HepG2 (cell line): ENCODE data around the gene XRN1. TPM values are rescaled to one million over a fixed set of nuclear protein-coding genes. Genes with fewer than 3 reads are reported as not detected.

Source experiments
- ARID2 ChIP-seq: sonication (generic); formaldehyde crosslinking; IDR thresholded peaks from 2 replicates; pipeline ENCODE4 v1.8.1; 2022; ENCODE audit warnings: mild to moderate bottlenecking, missing genetic modification reagents, borderline replicate concordance
- CC2D1A ChIP-seq: sonication (generic); formaldehyde crosslinking; IDR thresholded peaks from 2 replicates; pipeline ENCODE4 v1.8.1; 2023; ENCODE audit warnings: mild to moderate bottlenecking, missing genetic modification reagents
- GATAD2A ChIP-seq: IDR thresholded peaks from 2 replicates; pipeline ENCODE4 v1.6.1; 2016
- GTF2F1 ChIP-seq: fragments of 150-350 bp; IDR thresholded peaks from 2 replicates; pipeline ENCODE4 v1.6.1; 2014; ENCODE audit warnings: low read length
- MLLT10 ChIP-seq: sonication (generic); formaldehyde crosslinking; IDR thresholded peaks from 2 replicates; pipeline ENCODE4 v1.4.0; 2020; ENCODE audit warnings: missing genetic modification reagents
- PHF8 ChIP-seq: sonication (generic); formaldehyde crosslinking; IDR thresholded peaks from 2 replicates; pipeline ENCODE4 v1.5.0; 2020; ENCODE audit warnings: missing genetic modification reagents
- PITX1 ChIP-seq: sonication (generic); formaldehyde crosslinking; IDR thresholded peaks from 2 replicates; pipeline ENCODE4 v1.5.1; 2020; ENCODE audit warnings: mild to moderate bottlenecking, missing genetic modification reagents
- TBX3 ChIP-seq: fragments of 450-650 bp; IDR thresholded peaks from 2 replicates; pipeline ENCODE4 v1.6.1; 2017; ENCODE audit warnings: antibody characterized with exemption, mild to moderate bottlenecking, inconsistent platforms, borderline replicate concordance
- ZFP90 ChIP-seq: sonication (generic); formaldehyde crosslinking; IDR thresholded peaks from 2 replicates; pipeline ENCODE4 v1.8.0; 2022; ENCODE audit warnings: missing genetic modification reagents, mild to moderate bottlenecking, inconsistent platforms, borderline replicate concordance
- ZMYM4 ChIP-seq: sonication (generic); formaldehyde crosslinking; IDR thresholded peaks from 2 replicates; pipeline ENCODE4 v1.8.1; 2023; ENCODE audit warnings: mild to moderate bottlenecking, missing genetic modification reagents
- ZNF24 ChIP-seq: fragments of 450-650 bp; IDR thresholded peaks from 2 replicates; pipeline ENCODE4 v1.6.1; 2017; ENCODE audit warnings: antibody characterized with exemption, mild to moderate bottlenecking
- ZNF326 ChIP-seq: sonication (generic); formaldehyde crosslinking; IDR thresholded peaks from 2 replicates; pipeline ENCODE4 v1.4.0; 2020; ENCODE audit warnings: missing genetic modification reagents, borderline replicate concordance
- ZNF337 ChIP-seq: sonication (generic); formaldehyde crosslinking; IDR thresholded peaks from 2 replicates; pipeline ENCODE4 v1.5.1; 2020; ENCODE audit warnings: missing genetic modification reagents, low read depth, mild to moderate bottlenecking, borderline replicate concordance
- ZNF484 ChIP-seq: sonication (generic); formaldehyde crosslinking; IDR thresholded peaks from 2 replicates; pipeline ENCODE4 v1.5.1; 2020; ENCODE audit warnings: mild to moderate bottlenecking, low read depth, missing genetic modification reagents, borderline replicate concordance
- ZNF790 ChIP-seq: sonication (generic); formaldehyde crosslinking; IDR thresholded peaks from 2 replicates; pipeline ENCODE4 v1.8.0; 2022; ENCODE audit warnings: missing genetic modification reagents, mild to moderate bottlenecking, borderline replicate concordance
- ZZZ3 ChIP-seq: sonication (generic); formaldehyde crosslinking; IDR thresholded peaks from 2 replicates; pipeline ENCODE4 v1.4.0; 2020; ENCODE audit warnings: missing genetic modification reagents, mild to moderate bottlenecking, borderline replicate concordance
- polyA plus RNA-seq, 8 experiments: library from polyadenylated mRNA; depleted of rRNA in 3 of 8; stranded (reverse) in 7 of 8; unstranded in 1 of 8; fragments of >200 nt; fragmentation: Illumina TruSeq in 4 of 8; extraction: Trizol in 4 of 8; gene quantifications; 2 replicates each; pipeline versions ENCODE4 v1.2.1 to v1.2.3, GENCODE V29; 2011 to 2016; ENCODE audit warnings: low read depth in 4 of 8, missing spikeins in 1 of 8, mixed read lengths in 1 of 8; ENCODE audit not compliant: insufficient read depth in 1 of 8
- total RNA-seq, 5 experiments: library from RNA; depleted of rRNA; stranded (reverse); fragments of >200 nt; fragmentation: Illumina TruSeq; extraction: Trizol; gene quantifications; 2 replicates each; pipeline ENCODE4 v1.2.3, GENCODE V29; 2016; ENCODE audit warnings: low read depth in 1 of 5
- TF ChIP-seq, protein P1 (sequence below): fragments of 450-650 bp; IDR thresholded peaks from 2 replicates; pipeline ENCODE4 v1.6.1; 2017; ENCODE audit warnings: mild to moderate bottlenecking
- TF ChIP-seq, protein P2 (sequence below): sonication (generic); formaldehyde crosslinking; IDR thresholded peaks from 2 replicates; pipeline ENCODE4 v1.8.1; 2023; ENCODE audit warnings: mild to moderate bottlenecking, missing genetic modification reagents
- TF ChIP-seq, protein P3 (sequence below): sonication (generic); formaldehyde crosslinking; IDR thresholded peaks from 2 replicates; pipeline ENCODE4 v1.4.0; 2020; ENCODE audit warnings: missing genetic modification reagents, mild to moderate bottlenecking, borderline replicate concordance
- TF ChIP-seq, protein P4 (sequence below): IDR thresholded peaks from 2 replicates; pipeline ENCODE4 v1.6.1; 2016; ENCODE audit warnings: low read depth, borderline replicate concordance
- TF ChIP-seq, protein P5 (sequence below): sonication (generic); formaldehyde crosslinking; IDR thresholded peaks from 2 replicates; pipeline ENCODE4 v1.4.0; 2020; ENCODE audit warnings: missing genetic modification reagents; ENCODE audit errors: not compliant biosample characterization

The XRN1 gene
- total and polyA plus RNA-seq, 2 of the 13 experiments (the other 11 are each of a cell fraction or from before 2014, with no cell fraction given): 13.2 to 13.3 TPM

DNA sequence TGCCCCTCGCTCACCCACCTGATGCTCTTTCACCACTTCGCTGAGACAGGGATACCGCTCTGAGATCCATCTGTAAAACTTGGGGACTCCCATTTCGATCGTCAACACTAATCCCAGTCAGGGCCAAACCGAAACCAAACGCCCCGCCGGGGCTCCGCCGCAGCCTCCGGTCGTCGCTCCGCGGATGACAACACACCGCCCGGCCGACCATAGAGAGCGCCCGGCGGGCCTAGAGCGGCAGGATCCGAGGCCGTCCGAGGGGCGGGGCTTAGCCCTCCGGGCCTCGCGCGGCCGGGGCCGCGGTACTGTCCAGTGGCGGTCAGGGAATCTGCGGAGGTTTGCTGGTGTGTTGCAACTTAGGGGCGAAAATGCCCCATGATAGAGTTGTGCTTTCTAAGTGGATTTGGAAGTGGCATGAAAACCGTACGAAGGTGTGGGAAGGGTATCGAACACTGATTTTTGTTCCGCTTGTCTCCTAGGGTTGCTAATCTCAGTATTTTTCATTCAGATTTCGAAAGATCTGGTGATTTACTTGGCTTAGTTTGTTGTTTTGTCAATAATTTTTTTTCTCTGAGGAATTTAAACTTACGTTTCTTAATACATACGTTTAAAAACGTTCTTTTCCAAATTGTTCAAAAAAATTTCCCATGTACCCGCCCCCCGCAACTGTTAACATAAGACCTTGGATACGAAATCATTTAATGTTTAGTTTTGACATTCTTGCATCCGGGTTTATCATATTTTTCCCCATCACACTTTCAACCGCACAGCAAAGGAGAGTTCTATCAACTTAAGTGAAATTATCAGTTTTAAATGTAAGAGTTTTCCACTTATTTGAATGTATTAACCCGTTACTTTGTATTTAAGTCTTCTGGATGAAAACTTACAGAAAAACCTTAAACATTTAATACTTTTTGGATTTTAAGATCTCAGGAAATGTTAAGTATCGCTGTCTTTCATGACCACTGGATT lies at the start of gene XRN1 (continued):
- TF ChIP-seq ZNF484 (CRISPR knock-in tag) (no peak), ZMYM4 (CRISPR knock-in tag) (peak; percentile 87), ZZZ3 (CRISPR knock-in tag) (peak; percentile 83; the same call in 1 of the 2 replicates), ZNF337 (CRISPR knock-in tag) (no peak), CC2D1A (CRISPR knock-in tag) (no peak), ARID2 (CRISPR knock-in tag) (no peak), ZFP90 (CRISPR knock-in tag) (no peak), GATAD2A (CRISPR knock-in tag) (0 out of 2 replicates have a peak, but pooled peaks have one; percentile 25), PHF8 (CRISPR knock-in tag) (peak; percentile 89), TBX3 (no peak), ZNF790 (CRISPR knock-in tag) (no peak), PITX1 (CRISPR knock-in tag) (peak; percentile 53; the same call in 1 of the 2 replicates), ZNF326 (CRISPR knock-in tag) (no peak), MLLT10 (CRISPR knock-in tag) (no peak), GTF2F1 (0 out of 2 replicates have a peak, but pooled peaks have one; percentile 41), ZNF24 (no peak)
- TF ChIP-seq, protein P1, sequence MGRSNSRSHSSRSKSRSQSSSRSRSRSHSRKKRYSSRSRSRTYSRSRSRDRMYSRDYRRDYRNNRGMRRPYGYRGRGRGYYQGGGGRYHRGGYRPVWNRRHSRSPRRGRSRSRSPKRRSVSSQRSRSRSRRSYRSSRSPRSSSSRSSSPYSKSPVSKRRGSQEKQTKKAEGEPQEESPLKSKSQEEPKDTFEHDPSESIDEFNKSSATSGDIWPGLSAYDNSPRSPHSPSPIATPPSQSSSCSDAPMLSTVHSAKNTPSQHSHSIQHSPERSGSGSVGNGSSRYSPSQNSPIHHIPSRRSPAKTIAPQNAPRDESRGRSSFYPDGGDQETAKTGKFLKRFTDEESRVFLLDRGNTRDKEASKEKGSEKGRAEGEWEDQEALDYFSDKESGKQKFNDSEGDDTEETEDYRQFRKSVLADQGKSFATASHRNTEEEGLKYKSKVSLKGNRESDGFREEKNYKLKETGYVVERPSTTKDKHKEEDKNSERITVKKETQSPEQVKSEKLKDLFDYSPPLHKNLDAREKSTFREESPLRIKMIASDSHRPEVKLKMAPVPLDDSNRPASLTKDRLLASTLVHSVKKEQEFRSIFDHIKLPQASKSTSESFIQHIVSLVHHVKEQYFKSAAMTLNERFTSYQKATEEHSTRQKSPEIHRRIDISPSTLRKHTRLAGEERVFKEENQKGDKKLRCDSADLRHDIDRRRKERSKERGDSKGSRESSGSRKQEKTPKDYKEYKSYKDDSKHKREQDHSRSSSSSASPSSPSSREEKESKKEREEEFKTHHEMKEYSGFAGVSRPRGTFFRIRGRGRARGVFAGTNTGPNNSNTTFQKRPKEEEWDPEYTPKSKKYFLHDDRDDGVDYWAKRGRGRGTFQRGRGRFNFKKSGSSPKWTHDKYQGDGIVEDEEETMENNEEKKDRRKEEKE: no peak
- TF ChIP-seq, protein P2, sequence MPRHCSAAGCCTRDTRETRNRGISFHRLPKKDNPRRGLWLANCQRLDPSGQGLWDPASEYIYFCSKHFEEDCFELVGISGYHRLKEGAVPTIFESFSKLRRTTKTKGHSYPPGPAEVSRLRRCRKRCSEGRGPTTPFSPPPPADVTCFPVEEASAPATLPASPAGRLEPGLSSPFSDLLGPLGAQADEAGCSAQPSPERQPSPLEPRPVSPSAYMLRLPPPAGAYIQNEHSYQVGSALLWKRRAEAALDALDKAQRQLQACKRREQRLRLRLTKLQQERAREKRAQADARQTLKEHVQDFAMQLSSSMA (CRISPR knock-in tag): no peak
- TF ChIP-seq, protein P3, sequence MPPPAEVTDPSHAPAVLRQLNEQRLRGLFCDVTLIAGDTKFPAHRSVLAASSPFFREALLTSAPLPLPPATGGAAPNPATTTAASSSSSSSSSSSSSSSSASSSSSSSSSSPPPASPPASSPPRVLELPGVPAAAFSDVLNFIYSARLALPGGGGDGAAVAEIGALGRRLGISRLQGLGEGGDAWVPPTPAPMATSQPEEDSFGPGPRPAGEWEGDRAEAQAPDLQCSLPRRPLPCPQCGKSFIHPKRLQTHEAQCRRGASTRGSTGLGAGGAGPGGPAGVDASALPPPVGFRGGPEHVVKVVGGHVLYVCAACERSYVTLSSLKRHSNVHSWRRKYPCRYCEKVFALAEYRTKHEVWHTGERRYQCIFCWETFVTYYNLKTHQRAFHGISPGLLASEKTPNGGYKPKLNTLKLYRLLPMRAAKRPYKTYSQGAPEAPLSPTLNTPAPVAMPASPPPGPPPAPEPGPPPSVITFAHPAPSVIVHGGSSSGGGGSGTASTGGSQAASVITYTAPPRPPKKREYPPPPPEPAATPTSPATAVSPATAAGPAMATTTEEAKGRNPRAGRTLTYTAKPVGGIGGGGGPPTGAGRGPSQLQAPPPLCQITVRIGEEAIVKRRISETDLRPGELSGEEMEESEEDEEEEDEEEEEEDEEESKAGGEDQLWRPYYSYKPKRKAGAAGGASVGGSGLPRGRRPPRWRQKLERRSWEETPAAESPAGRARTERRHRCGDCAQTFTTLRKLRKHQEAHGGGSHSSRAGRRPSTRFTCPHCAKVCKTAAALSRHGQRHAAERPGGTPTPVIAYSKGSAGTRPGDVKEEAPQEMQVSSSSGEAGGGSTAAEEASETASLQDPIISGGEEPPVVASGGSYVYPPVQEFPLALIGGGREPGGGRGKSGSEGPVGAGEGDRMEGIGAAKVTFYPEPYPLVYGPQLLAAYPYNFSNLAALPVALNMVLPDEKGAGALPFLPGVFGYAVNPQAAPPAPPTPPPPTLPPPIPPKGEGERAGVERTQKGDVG (CRISPR knock-in tag): no peak; the same call in 1 of the 2 replicates
- TF ChIP-seq, protein P4, sequence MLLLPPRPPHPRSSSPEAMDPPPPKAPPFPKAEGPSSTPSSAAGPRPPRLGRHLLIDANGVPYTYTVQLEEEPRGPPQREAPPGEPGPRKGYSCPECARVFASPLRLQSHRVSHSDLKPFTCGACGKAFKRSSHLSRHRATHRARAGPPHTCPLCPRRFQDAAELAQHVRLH (CRISPR knock-in tag): peak; percentile 66; the same call in 1 of the 2 replicates
- TF ChIP-seq, protein P5, sequence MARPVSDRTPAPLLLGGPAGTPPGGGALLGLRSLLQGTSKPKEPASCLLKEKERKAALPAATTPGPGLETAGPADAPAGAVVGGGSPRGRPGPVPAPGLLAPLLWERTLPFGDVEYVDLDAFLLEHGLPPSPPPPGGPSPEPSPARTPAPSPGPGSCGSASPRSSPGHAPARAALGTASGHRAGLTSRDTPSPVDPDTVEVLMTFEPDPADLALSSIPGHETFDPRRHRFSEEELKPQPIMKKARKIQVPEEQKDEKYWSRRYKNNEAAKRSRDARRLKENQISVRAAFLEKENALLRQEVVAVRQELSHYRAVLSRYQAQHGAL (CRISPR knock-in tag): peak; percentile 24
